Measurements from ENCODE around the gene ZNF701. TPM values are rescaled to one million over a fixed set of nuclear protein-coding genes. Genes with fewer than 3 reads are reported as not detected.
"Not testable (repeated sequence)": the region's sequence is repeated elsewhere in the genome, so short reads cannot be mapped to it uniquely, and the experiment has no call there.

The ZNF701 gene
- total RNA-seq (2012; rRNA removed), result 9.4 and 10.6 TPM in 2 replicates

- H3K4me3 ChIP-seq (ENCODE audit: low read length), result peak within 1 kb of the TSS; percentile 91
- H3K4me2 ChIP-seq (ENCODE audit: low read length), result peak within 1 kb of the TSS; percentile 98
- no peaks in the 10 kb centered on the region for H3K27me3 ChIP-seq (ENCODE audit: control insufficient read depth, insufficient read depth, low read length)
- H3K9me3 ChIP-seq (replicated peaks; ENCODE audit: low read length), result no peaks in the 10 kb centered on the region
- peaks cover 23% of the 10 kb centered on the region for H3K36me3 ChIP-seq (ENCODE audit: insufficient read depth, low read length)
- H3K4me1 ChIP-seq (ENCODE audit: control insufficient read depth, insufficient read depth, low read length), result peaks cover 4% of the 10 kb centered on the region
- H3K9ac ChIP-seq (ENCODE audit: low read depth, low read length), result peak within 1 kb of the TSS; percentile 94
Observed at GRCh38 chr19:52570000-52570861, at the start of gene ZNF701. ZNF701 (plus strand) TSS chr19:52570287; CDS start chr19:52574148, 3,861 bp downstream.

DNA sequence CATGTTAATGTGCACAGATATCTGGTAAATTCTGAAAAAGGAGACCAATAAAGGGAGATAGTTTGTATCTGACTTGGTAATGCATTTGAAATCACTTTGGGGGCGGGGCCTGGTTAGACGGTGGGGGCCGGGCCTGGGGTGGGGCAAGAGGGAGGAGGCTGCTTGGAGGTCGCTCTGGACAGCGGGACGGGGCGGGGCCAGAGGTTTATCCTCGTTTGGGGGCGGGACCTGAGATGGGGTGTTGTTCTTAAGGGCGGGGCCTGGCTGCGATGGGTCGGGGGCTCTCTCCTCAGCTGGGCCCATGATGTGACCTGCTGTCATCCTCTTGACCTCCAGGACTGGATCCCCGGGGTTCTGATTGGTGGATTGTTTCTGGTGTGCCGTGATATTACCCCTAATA is 47.5 kb upstream of the ZNF701 start:
- Histone ChIP-seq H3K4me2 (ENCODE audit: low read length) (no peak overlapping the region), H3K4me1 (ENCODE audit: control insufficient read depth, insufficient read depth, low read length) (no peaks in the 10 kb centered on the region), H3K36me3 (ENCODE audit: insufficient read depth, low read length) (no peaks in the 10 kb centered on the region), H3K27me3 (ENCODE audit: control insufficient read depth, insufficient read depth, low read length) (no peaks in the 10 kb centered on the region), H3K4me3 (ENCODE audit: low read length) (no peak overlapping the region), H3K9ac (ENCODE audit: low read depth, low read length) (no peak overlapping the region), H3K9me3 (replicated peaks; ENCODE audit: low read length) (no peaks in the 10 kb centered on the region)

- Histone ChIP-seq H3K9me3 (replicated peaks; ENCODE audit: low read length) (no peaks in the 10 kb centered on the region), H3K4me1 (ENCODE audit: control insufficient read depth, insufficient read depth, low read length) (no peaks in the 10 kb centered on the region), H3K4me2 (ENCODE audit: low read length) (no peak overlapping the region), H3K9ac (ENCODE audit: low read depth, low read length) (no peak overlapping the region), H3K36me3 (ENCODE audit: insufficient read depth, low read length) (no peaks in the 10 kb centered on the region), H3K27me3 (ENCODE audit: control insufficient read depth, insufficient read depth, low read length) (no peaks in the 10 kb centered on the region), H3K4me3 (ENCODE audit: low read length) (no peak overlapping the region)
Observed at GRCh38 chr19:52524086-52524485, 46.0 kb upstream of the ZNF701 start.

DNA sequence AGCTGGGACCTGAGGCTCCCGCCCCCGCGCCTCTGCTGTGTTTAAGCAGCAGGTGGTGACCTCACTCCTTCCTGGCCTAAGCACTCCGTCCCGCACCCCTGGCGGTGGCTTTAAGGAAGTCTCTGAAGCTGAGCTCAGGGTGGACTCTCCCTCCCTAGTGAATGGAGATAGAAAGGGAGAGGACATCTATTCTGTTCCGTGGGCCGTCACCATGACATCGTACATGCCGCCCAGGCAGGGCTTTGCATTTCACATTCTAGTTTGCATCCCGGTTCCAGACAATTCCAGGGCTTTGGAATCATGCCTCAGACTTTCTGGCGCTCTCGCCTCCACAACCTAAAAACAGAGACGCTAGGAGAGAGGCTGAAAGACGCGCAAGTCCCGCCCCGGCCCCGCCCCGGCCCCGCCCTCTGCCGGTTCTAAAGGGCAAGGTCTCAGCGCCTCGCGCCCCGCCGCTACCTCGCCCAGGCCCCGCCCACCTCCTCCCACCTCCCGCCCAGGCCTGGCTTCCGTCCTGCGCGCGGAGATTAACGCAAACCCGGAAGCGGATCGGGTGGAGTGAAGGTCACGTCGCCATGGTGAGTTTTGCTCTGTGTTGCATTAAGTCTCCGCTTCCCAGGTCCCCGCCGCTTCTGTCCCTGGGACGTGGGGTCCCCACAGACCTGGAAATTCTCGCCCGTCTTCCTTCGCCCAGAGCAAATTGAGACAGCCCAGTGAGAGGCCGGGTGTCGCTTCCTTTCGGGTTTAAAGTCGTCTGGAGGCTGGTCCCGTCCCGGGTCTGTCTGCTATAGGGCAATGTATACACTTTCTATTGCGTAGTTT is 42.7 kb upstream of the ZNF701 start, which contains the start of gene ZNF808:
ZNF808 (plus strand) TSS at position 535 of the 822 bp plus-strand sequence. CDS start 15,617 bp downstream, outside the sequence.
- Histone ChIP-seq H3K4me1 (ENCODE audit: control insufficient read depth, insufficient read depth, low read length) (no peaks in the 10 kb centered on the region), H3K36me3 (ENCODE audit: insufficient read depth, low read length) (no peaks in the 10 kb centered on the region), H3K4me3 (ENCODE audit: low read length) (peak within 1 kb of the TSS; percentile 97), H3K27me3 (ENCODE audit: control insufficient read depth, insufficient read depth, low read length) (no peaks in the 10 kb centered on the region), H3K4me2 (ENCODE audit: low read length) (peak within 1 kb of the TSS; percentile 94), H3K9ac (ENCODE audit: low read depth, low read length) (peak within 1 kb of the TSS; percentile 91), H3K9me3 (replicated peaks; ENCODE audit: low read length) (no peaks in the 10 kb centered on the region)

- H3K4me3 ChIP-seq (ENCODE audit: low read length), result peak overlapping the region; percentile 97
- no peaks in the 10 kb centered on the region for H3K9me3 ChIP-seq (replicated peaks; ENCODE audit: low read length)
- peak overlapping the region; percentile 91 for H3K9ac ChIP-seq (ENCODE audit: low read depth, low read length)
- no peaks in the 10 kb centered on the region for H3K4me1 ChIP-seq (ENCODE audit: control insufficient read depth, insufficient read depth, low read length)
- H3K4me2 ChIP-seq (ENCODE audit: low read length), result peak overlapping the region; percentile 94
- H3K27me3 ChIP-seq (ENCODE audit: control insufficient read depth, insufficient read depth, low read length), result no peaks in the 10 kb centered on the region
- no peaks in the 10 kb centered on the region for H3K36me3 ChIP-seq (ENCODE audit: insufficient read depth, low read length)
Observed at GRCh38 chr19:52527956-52528351, 42.1 kb upstream of the ZNF701 start.

DNA sequence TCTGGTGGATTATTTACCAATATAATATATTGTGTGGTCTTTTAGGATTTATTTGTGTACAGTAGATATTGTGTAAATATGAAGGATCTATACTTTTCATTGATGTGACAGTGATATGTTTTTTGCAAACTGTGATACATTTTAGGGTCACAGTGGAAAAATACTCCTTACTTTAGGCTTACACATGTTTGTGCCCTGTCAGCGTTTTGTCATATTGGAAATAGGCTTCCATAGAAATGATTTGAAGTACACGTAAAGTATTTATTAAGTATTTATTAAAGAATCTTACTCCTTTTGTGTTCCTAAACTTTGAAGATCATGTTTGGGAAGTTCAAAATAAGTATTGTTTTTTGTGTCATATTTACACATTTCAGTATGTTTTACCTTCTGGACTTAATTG is 37.6 kb upstream of the ZNF701 start:
- Histone ChIP-seq H3K36me3 (ENCODE audit: insufficient read depth, low read length) (no peaks in the 10 kb centered on the region), H3K4me3 (ENCODE audit: low read length) (no peak overlapping the region)

DNA sequence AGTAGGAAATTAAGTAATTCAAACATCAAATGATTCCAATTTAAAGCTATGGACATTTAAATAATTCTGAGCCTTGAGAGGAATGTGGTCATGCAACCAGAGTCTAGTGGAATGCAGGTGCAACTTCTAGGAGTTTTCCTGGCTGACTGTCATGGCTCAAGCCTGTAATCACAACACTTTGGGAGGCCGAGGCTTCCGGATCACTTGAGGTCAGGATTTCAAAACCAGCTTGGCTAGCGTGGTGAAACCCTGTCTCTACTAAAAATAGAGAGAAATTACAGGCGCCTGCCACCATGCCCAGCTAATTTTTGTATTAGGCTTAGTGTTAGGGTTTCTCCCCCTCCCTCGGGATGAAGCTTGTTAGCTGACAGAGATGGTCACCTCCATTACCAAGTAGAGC is 36.2 kb upstream of the ZNF701 start:
- no peak overlapping the region for H3K4me3 ChIP-seq (ENCODE audit: low read length)
- peaks cover 4% of the 10 kb centered on the region for H3K4me1 ChIP-seq (ENCODE audit: control insufficient read depth, insufficient read depth, low read length)
- H3K9ac ChIP-seq (ENCODE audit: low read depth, low read length), result no peak overlapping the region
- H3K36me3 ChIP-seq (ENCODE audit: insufficient read depth, low read length), result no peaks in the 10 kb centered on the region
- no peaks in the 10 kb centered on the region for H3K27me3 ChIP-seq (ENCODE audit: control insufficient read depth, insufficient read depth, low read length)
- H3K4me2 ChIP-seq (ENCODE audit: low read length), result no peak overlapping the region
- H3K9me3 ChIP-seq (replicated peaks; ENCODE audit: low read length), result no peaks in the 10 kb centered on the region

More for the DNA sequence above, 37.6 kb upstream of the ZNF701 start:
- H3K4me2 ChIP-seq (ENCODE audit: low read length), result no peak overlapping the region
- H3K4me1 ChIP-seq (ENCODE audit: control insufficient read depth, insufficient read depth, low read length), result peaks cover 4% of the 10 kb centered on the region
- no peaks in the 10 kb centered on the region for H3K9me3 ChIP-seq (replicated peaks; ENCODE audit: low read length)
- no peaks in the 10 kb centered on the region for H3K27me3 ChIP-seq (ENCODE audit: control insufficient read depth, insufficient read depth, low read length)
- no peak overlapping the region for H3K9ac ChIP-seq (ENCODE audit: low read depth, low read length)

DNA sequence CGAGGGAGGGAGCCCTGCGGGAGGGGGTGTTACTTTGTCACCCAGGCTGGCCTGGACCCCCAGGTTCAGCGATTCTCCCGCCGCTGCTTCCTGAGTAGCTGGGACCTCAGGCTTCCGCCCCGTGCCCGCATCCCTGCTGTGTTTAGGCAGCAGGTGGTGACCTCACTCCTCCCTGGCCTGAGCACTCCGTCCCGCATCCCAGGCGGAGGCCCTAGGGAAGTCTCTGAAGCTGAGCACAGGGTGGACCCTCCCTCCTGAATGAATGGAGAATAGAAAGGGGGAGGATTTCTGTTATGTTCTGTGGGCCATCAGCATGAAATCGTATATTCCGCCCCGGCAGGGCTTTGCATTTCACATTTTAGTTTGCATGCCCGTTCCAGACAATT is 34.7 kb upstream of the ZNF701 start:
- peak overlapping the region; percentile 82 for H3K4me2 ChIP-seq (ENCODE audit: low read length)
- H3K36me3 ChIP-seq (ENCODE audit: insufficient read depth, low read length); H3K9me3 ChIP-seq (replicated peaks; ENCODE audit: low read length); H3K27me3 ChIP-seq (ENCODE audit: control insufficient read depth, insufficient read depth, low read length); H3K4me1 ChIP-seq (ENCODE audit: control insufficient read depth, insufficient read depth, low read length): not testable (repeated sequence)
- peak overlapping the region; percentile 26 for H3K9ac ChIP-seq (ENCODE audit: low read depth, low read length)
- peak overlapping the region; percentile 73 for H3K4me3 ChIP-seq (ENCODE audit: low read length)

GRCh38 chr19:52535771-52536447 is 34.2 kb upstream of the ZNF701 start:
- peak overlapping the region; percentile 82 for H3K4me2 ChIP-seq (ENCODE audit: low read length)
- peak overlapping the region; percentile 73 for H3K4me3 ChIP-seq (ENCODE audit: low read length)
- H3K36me3 ChIP-seq (ENCODE audit: insufficient read depth, low read length), result no peaks in the 10 kb centered on the region
- H3K9ac ChIP-seq (ENCODE audit: low read depth, low read length), result peak overlapping the region; percentile 63
- peaks cover 4% of the 10 kb centered on the region for H3K4me1 ChIP-seq (ENCODE audit: control insufficient read depth, insufficient read depth, low read length)
- H3K27me3 ChIP-seq (ENCODE audit: control insufficient read depth, insufficient read depth, low read length), result no peaks in the 10 kb centered on the region
- H3K9me3 ChIP-seq (replicated peaks; ENCODE audit: low read length), result no peaks in the 10 kb centered on the region

DNA sequence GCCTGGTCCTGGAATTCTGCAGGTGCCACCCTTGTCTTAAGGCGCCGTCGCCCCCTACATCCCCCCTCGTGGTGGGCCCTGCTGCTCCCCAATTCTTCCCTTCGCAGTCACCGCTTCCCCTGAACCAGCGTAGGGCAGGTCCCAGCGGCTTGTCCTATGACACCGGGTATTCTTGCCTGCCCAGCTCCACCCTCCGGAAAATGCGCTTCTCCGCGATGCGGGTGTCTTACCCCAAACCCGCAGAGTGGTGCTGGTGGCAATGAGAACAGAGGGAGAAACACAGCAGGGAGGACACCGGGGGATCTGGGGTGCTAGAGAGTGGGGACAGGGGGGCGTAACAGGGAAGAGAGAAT is 33.7 kb upstream of the ZNF701 start:
- peak overlapping the region; percentile 63 for H3K9ac ChIP-seq (ENCODE audit: low read depth, low read length)
- peak overlapping the region; percentile 73 for H3K4me3 ChIP-seq (ENCODE audit: low read length)
- H3K4me1 ChIP-seq (ENCODE audit: control insufficient read depth, insufficient read depth, low read length), result peaks cover 4% of the 10 kb centered on the region
- no peaks in the 10 kb centered on the region for H3K27me3 ChIP-seq (ENCODE audit: control insufficient read depth, insufficient read depth, low read length)
- no peaks in the 10 kb centered on the region for H3K9me3 ChIP-seq (replicated peaks; ENCODE audit: low read length)
- peak overlapping the region; percentile 82 for H3K4me2 ChIP-seq (ENCODE audit: low read length)
- no peaks in the 10 kb centered on the region for H3K36me3 ChIP-seq (ENCODE audit: insufficient read depth, low read length)

DNA sequence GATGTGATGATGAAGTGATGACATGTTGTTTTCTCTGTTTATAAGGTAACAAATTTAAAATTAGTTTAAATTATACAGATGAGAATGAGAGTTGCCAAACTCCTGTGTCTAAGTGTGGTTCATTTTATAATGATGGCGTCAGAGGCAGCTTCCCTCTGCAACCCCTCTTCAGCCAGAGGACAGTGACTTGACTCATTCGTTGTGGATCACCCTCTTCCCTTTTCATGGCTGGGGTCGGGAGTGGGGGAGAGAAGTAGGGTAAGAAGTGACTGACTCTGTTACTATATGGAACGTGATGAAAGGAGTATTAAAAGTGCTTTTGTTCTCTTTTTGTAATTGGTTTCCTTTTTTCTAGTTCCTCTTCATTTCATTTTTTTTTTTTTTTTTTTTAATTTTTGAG is 31.3 kb upstream of the ZNF701 start:
- not testable (repeated sequence) for H3K9me3 ChIP-seq (replicated peaks; ENCODE audit: low read length); H3K4me2 ChIP-seq (ENCODE audit: low read length); H3K36me3 ChIP-seq (ENCODE audit: insufficient read depth, low read length); H3K27me3 ChIP-seq (ENCODE audit: control insufficient read depth, insufficient read depth, low read length); H3K9ac ChIP-seq (ENCODE audit: low read depth, low read length); H3K4me3 ChIP-seq (ENCODE audit: low read length); H3K4me1 ChIP-seq (ENCODE audit: control insufficient read depth, insufficient read depth, low read length)

Data from skeletal muscle satellite cell (primary cell).